ENCODE data around the gene GBX2.
"Not testable (repeated sequence)": the region's sequence is repeated elsewhere in the genome, so short reads cannot be mapped to it uniquely, and the experiment has no call there.

Gene GBX2

GRCh38 chr2:236143811-236144210 is 24.4 kb downstream of the GBX2 start:
- no peak for TF ChIP-seq CTCF (IDR thresholded peaks at IDR 0.05; ENCODE audit: control insufficient read depth, insufficient read depth, low read depth, low read length, missing control alignments)
- DNase-seq (ENCODE audit: low read depth) = no peak
- H3K4me3 ChIP-seq (ENCODE audit: control insufficient read depth, low read depth, low read length) = no peak overlapping the region

GRCh38 chr2:236141616-236142015 is 26.6 kb downstream of the GBX2 start:
- not testable (repeated sequence) for DNase-seq (ENCODE audit: low read depth); H3K4me3 ChIP-seq (ENCODE audit: control insufficient read depth, low read depth, low read length)

- H3K4me3 ChIP-seq (ENCODE audit: control insufficient read depth, low read depth, low read length) = no peak overlapping the region
- TF ChIP-seq CTCF (IDR thresholded peaks at IDR 0.05; ENCODE audit: control insufficient read depth, insufficient read depth, low read depth, low read length, missing control alignments) = no peak
- DNase-seq (ENCODE audit: low read depth) = no peak
Measured at GRCh38 chr2:236137066-236137465, 31.1 kb downstream of the GBX2 start.

GRCh38 chr2:236136538-236136937 is 31.6 kb downstream of the GBX2 start:
- DNase-seq (ENCODE audit: low read depth) = no peak
- H3K4me3 ChIP-seq (ENCODE audit: control insufficient read depth, low read depth, low read length) = no peak overlapping the region
- no peak for TF ChIP-seq CTCF (IDR thresholded peaks at IDR 0.05; ENCODE audit: control insufficient read depth, insufficient read depth, low read depth, low read length, missing control alignments)

GRCh38 chr2:236133410-236134012 is 34.7 kb downstream of the GBX2 start:
- H3K4me3 ChIP-seq (ENCODE audit: control insufficient read depth, low read depth, low read length) = no peak overlapping the region
- DNase-seq (ENCODE audit: low read depth) = no peak
- TF ChIP-seq CTCF (IDR thresholded peaks at IDR 0.05; ENCODE audit: control insufficient read depth, insufficient read depth, low read depth, low read length, missing control alignments) = no peak

- no peak for TF ChIP-seq CTCF (IDR thresholded peaks at IDR 0.05; ENCODE audit: control insufficient read depth, insufficient read depth, low read depth, low read length, missing control alignments)
- no peak overlapping the region for H3K4me3 ChIP-seq (ENCODE audit: control insufficient read depth, low read depth, low read length)
- DNase-seq (ENCODE audit: low read depth) = no peak
Measured at GRCh38 chr2:236131073-236131692, 37.0 kb downstream of the GBX2 start.

GRCh38 chr2:236130349-236130998 is 37.7 kb downstream of the GBX2 start:
- no peak overlapping the region for H3K4me3 ChIP-seq (ENCODE audit: control insufficient read depth, low read depth, low read length)
- TF ChIP-seq CTCF (IDR thresholded peaks at IDR 0.05; ENCODE audit: control insufficient read depth, insufficient read depth, low read depth, low read length, missing control alignments) = no peak
- DNase-seq (ENCODE audit: low read depth) = no peak
